Activated T-cell treated with anti-CD3 and anti-CD28 coated beads for 1 hour (primary cell): ENCODE data around the gene DLG1.
"Not testable (repeated sequence)": the region's sequence is repeated elsewhere in the genome, so short reads cannot be mapped to it uniquely, and the experiment has no call there.

Source experiments
- DNase-seq: peaks from one replicate; pipeline ENCODE4 v3.0.0-alpha.2; 2020; ENCODE audit warnings: low read depth

The DLG1 gene

GRCh38 chr3:197242784-197243432 lies 55.5 kb downstream of the DLG1 start:
- DNase-seq: no peak

- no peak for DNase-seq
Measured at GRCh38 chr3:197241173-197241572, 57.2 kb downstream of the DLG1 start.

- DNase-seq: no peak
Measured at GRCh38 chr3:197239857-197240256, 58.6 kb downstream of the DLG1 start.

- no peak for DNase-seq
Measured at GRCh38 chr3:197238842-197239241, 59.6 kb downstream of the DLG1 start.

GRCh38 chr3:197237897-197238296 lies 60.5 kb downstream of the DLG1 start:
- DNase-seq: no peak

GRCh38 chr3:197236362-197236761 lies 62.0 kb downstream of the DLG1 start:
- no peak for DNase-seq

GRCh38 chr3:197234947-197235914 lies 63.2 kb downstream of the DLG1 start:
- DNase-seq: no peak

- no peak for DNase-seq
Measured at GRCh38 chr3:197231321-197231720, 67.1 kb downstream of the DLG1 start.

- DNase-seq: no peak
Measured at GRCh38 chr3:197229836-197230235, 68.6 kb downstream of the DLG1 start.

- DNase-seq: no peak
Measured at GRCh38 chr3:197229178-197229577, 69.2 kb downstream of the DLG1 start.

GRCh38 chr3:197227780-197228574 lies 70.4 kb downstream of the DLG1 start:
- DNase-seq: no peak

- no peak for DNase-seq
Measured at GRCh38 chr3:197226179-197226578, 72.2 kb downstream of the DLG1 start.

GRCh38 chr3:197225579-197225978 lies 72.8 kb downstream of the DLG1 start:
- DNase-seq: no peak

- DNase-seq: no peak
Measured at GRCh38 chr3:197224034-197224444, 74.4 kb downstream of the DLG1 start.

GRCh38 chr3:197222937-197223370 lies 75.5 kb downstream of the DLG1 start:
- DNase-seq: no peak

- no peak for DNase-seq
Measured at GRCh38 chr3:197219619-197220018, 78.8 kb downstream of the DLG1 start.

GRCh38 chr3:197218210-197218609 lies 80.2 kb downstream of the DLG1 start:
- DNase-seq: no peak

GRCh38 chr3:197216914-197217313 lies 81.5 kb downstream of the DLG1 start:
- no peak for DNase-seq

GRCh38 chr3:197216169-197216860 lies 82.1 kb downstream of the DLG1 start:
- DNase-seq: no peak

GRCh38 chr3:197212290-197212689 lies 86.1 kb downstream of the DLG1 start:
- no peak for DNase-seq

GRCh38 chr3:197211698-197212097 lies 86.7 kb downstream of the DLG1 start:
- not testable (repeated sequence) for DNase-seq
